GM10248 (cell line): ENCODE results near the gene RFX1.

ENCODE experiments used
- CTCF ChIA-PET: fragments of 300-600 bp; sonication (Branson Sonifier 250); formaldehyde crosslinking; extraction: SDS; loops from one replicate; lab custom pipeline; 2021; ENCODE audit warnings: antibody characterized with exemption; lab: Yijun Ruan, JAX
- POLR2A ChIA-PET: fragments of 350-650 bp; sonication (Branson Sonifier 250); formaldehyde crosslinking; extraction: SDS; loops from one replicate; lab custom pipeline; 2020; ENCODE audit warnings: antibody characterized with exemption; lab: Yijun Ruan, JAX
- DNase-seq: peaks from one replicate; pipeline ENCODE4 v3.0.0; 2012; ENCODE audit errors: extremely low spot score
- CTCF ChIP-seq: IDR thresholded peaks from 2 replicates; pipeline ENCODE4 v1.5.1; 2012; ENCODE audit warnings: mild to moderate bottlenecking, low read depth; ENCODE audit errors: extremely low read depth, missing control alignments, control extremely low read depth

The RFX1 gene

GRCh38 chr19:13961826-13962698 is 44.1 kb downstream of the RFX1 start:
- POLR2A ChIA-PET, result no interaction called here
- TF ChIP-seq CTCF, result no peak
- no peak for DNase-seq
- CTCF ChIA-PET, result interaction anchor here (1.2 to 1.3 kb wide), 2 partner anchors 9 to 81 kb away, joined by 4 read pairs; no protein-coding TSS in a partner anchor

- ChIA-PET POLR2A (no interaction called here), CTCF (interaction anchor here (1.0 to 1.5 kb wide), 5 partner anchors 7 to 31 kb away, joined by 3 to 4 read pairs (median 3); no protein-coding TSS in a partner anchor)
- no peak for TF ChIP-seq CTCF
- DNase-seq, result no peak
Measured at GRCh38 chr19:13960863-13961784, 45.0 kb downstream of the RFX1 start.

GRCh38 chr19:13959962-13960862 is 45.9 kb downstream of the RFX1 start:
- POLR2A ChIA-PET, result no interaction called here
- DNase-seq, result no peak
- CTCF ChIA-PET, result interaction anchor here (1.0 to 1.5 kb wide), 5 partner anchors 7 to 32 kb away, joined by 3 to 4 read pairs (median 3); no protein-coding TSS in a partner anchor
- TF ChIP-seq CTCF, result peak; percentile 25

GRCh38 chr19:13959141-13959961 is 46.8 kb downstream of the RFX1 start:
- POLR2A ChIA-PET, result no interaction called here
- no peak for DNase-seq
- CTCF ChIA-PET, result interaction anchor here (0.6 to 1.5 kb wide), 3 partner anchors 24 to 83 kb away, joined by 3 read pairs; no protein-coding TSS in a partner anchor
- no peak for TF ChIP-seq CTCF

- ChIA-PET CTCF (interaction anchor here (1.1 kb wide), 1 partner anchor 85 kb away, joined by 3 read pairs; no protein-coding TSS in a partner anchor), POLR2A (no interaction called here)
- no peak for DNase-seq
- TF ChIP-seq CTCF, result no peak
Measured at GRCh38 chr19:13958043-13958442, 48.1 kb downstream of the RFX1 start.
